K562 treated with DMSO at 1 percent for 4 hours (cell line): ENCODE measurements around the gene ENDOG. TPM values are rescaled to one million over a fixed set of nuclear protein-coding genes. Genes with fewer than 3 reads are reported as not detected.

Experiments
- total RNA-seq: library from RNA; unstranded; fragments of 300-600 nt; gene quantifications from 2 replicates; pipeline ENCODE4 v1.2.3, GENCODE V29; 2022; ENCODE audit not compliant: insufficient read depth

Gene ENDOG
- total RNA-seq: 143 and 152 TPM in 2 replicates

DNA sequence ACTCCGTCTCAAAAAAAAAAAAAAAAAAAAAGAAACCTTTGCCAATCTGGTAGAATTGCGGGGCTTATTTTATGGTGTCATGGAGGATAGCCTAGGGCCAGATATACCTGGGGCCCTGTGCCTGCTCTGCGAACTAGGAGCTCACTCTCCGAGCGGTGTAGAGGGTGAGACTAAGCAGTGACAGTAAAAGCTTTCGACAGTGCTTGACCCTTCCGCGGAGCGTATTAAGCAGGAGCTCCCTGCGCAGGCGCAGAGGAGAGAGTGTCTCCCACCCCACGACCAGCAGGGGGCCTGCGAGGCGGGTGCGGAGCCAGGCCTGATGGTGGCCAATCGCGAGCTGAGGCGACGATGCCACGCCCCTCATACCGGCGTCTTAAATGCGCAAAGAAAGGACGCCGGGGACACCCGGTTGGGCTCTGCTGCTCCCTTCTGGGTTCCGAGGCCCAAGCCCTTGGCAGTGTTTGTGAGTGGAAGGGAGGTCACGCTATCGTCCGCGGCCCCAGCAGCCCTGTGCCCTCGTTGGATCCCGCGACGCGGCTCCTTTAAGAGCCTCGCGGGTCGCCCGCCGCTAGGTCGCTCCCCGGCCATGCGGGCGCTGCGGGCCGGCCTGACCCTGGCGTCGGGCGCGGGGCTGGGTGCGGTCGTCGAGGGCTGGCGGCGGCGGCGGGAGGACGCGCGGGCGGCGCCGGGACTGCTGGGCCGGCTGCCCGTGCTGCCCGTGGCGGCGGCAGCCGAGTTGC is at the start of gene ENDOG:
Gene ENDOG (plus strand): TSS at position 402 of the 740 bp plus-strand sequence. CDS start 185 bp downstream, at position 587.

DNA sequence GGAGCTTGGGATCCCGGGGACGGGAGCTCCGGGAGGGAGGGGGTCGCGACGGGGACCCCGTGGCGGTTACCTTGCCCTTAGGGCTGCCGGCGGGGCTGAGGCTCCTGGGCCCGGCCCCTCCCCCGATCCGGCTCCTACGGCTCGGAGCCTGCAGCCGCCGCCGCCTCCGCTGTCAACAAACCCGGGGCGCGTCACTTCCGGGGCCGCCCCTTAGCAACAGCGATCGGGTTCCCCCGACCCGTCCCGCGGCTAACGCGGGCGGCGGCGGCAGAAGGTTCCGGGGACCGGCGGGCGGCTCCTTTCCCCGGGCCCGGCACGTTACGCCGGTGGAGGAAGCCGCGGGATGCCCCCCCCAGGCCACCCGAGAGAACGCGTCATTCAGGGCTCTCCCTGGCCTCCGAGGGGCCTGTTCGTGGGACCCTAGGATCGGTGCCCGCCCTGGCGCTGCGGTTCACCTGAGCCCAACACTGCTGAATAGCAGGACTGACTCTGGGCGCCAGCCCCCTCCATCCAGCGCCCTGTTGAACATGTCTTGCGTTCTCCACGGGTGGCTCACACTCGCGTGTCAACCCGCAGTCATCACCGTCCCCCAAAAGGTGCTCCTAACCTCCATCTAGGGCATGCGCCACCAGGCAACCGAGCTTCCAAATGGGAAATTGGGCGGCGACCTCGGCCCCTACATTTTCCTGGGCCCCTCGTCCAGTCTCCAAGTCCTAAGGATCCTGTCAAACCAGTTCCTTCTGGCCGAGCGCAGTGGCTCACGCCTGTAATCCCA is 46.4 kb upstream of the ENDOG start, which contains the start of gene ZER1:
Gene ZER1 (minus strand): TSS at position 183 of the 775 bp plus-strand sequence. CDS start 16,362 bp downstream, outside the sequence.

DNA sequence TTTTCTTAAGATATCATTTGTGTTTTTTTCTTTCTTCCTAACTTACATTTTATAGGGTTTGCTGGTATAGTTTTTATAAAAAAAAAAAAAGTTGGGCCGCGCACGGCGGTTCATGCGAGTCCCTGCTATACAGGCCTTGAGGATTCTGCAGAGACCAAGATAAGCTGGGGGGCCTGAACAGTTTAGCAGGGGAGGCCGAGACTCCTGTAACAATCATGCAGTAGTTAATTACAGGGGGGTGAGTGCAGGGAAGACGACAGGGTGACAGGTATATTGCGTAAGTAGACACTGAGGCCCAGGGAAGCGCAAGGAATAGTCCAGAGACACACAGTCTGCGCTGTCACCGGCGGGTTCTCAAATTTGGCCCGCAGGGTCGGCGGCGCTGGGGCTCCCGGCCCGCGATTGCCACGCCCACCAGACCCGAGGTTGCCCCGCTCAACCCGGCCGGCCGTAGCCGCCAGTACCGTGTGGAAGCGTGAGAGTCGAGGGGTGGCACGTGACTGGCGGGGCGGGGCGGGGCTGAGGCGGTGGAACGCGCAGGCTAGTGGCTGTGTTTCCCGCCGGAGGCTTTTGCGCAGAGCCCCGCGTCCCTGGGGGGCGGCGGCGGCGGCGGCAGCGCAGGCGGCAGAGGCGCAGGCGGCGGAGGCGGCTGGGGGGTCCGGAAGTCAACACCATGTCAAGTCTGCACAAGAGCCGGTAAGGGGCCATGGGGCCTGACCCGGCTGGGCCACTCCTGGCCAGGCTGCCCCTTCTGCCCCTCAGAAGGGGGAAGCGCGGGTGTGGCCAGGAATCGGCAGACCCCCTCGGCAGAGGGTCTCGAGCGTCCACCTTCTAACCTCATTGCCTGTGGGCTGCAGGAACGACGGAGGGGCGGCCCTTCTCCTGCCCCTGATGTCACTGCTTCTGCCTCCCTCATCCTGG is 31.4 kb upstream of the ENDOG start, which contains the start of gene TBC1D13:
Gene TBC1D13 (plus strand): TSS at position 573 of the 921 bp plus-strand sequence. CDS start 101 bp downstream, at position 674.

DNA sequence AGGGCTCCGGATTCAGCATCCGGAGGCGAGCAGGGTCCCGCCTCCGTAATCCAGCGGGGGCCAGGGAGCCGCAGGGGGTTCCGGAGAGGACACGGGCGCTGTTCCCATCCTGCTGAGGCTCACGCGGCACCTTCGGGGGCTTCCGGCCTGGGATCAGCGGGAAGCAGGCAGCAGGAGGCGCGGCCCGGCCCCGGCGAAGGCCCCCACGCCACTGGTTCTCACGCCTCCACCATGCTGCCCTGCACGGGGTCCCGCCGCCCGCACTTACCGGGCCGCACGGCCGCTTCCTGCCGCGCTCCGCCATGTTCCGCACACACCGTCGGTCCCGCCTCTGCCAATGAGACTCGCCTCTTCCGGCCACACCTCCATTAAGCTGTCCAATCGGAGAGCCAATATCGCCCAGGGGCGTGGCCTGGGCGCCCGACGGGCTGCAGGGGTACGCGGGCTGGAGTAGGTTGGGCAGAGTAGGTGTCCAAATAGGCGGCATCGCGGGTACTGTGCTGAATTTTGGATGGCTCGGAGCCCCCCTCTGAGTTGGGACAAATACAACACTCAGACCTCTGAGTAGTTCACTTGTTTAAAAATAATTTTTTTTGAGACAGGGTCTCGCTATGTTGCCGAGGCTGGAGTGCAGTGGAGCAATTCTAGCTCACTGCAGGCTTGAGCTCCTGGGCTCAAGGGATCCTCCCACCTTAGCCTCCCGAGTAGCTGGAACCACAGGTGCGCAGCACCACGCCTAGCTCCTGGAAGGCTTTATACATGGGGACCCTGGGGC is 11.4 kb downstream of the ENDOG start, which contains the start of gene SPOUT1:
Gene SPOUT1 (minus strand): TSS at position 318 of the 775 bp plus-strand sequence. CDS start 14 bp downstream, at position 304.

Other genes starting within 250 kb of the ENDOG start
- gene DYNC2I2, start 161.7 kb upstream of the ENDOG start, total RNA-seq: 153 and 184 TPM in 2 replicates
- gene SET, start 129.3 kb upstream of the ENDOG start, total RNA-seq: 334 and 357 TPM in 2 replicates
- gene PKN3, start 116.0 kb upstream of the ENDOG start, total RNA-seq: 27.3 and 31.8 TPM in 2 replicates
- gene ZDHHC12, start 94.4 kb upstream of the ENDOG start, total RNA-seq: 41.6 and 41.9 TPM in 2 replicates
- 34.0 and 39.0 TPM in 2 replicates for gene ZER1, start 46.6 kb upstream of the ENDOG start, total RNA-seq
- gene TBC1D13, start 31.2 kb upstream of the ENDOG start, total RNA-seq: 33.3 and 37.7 TPM in 2 replicates
- gene SPOUT1, start 11.3 kb downstream of the ENDOG start, total RNA-seq: 18.9 and 19.7 TPM in 2 replicates
- 15.4 and 16.1 TPM in 2 replicates for gene KYAT1, start 63.5 kb downstream of the ENDOG start, total RNA-seq
- 28.7 and 39.4 TPM in 2 replicates for gene LRRC8A, start 63.6 kb downstream of the ENDOG start, total RNA-seq
- gene PHYHD1, start 102.5 kb downstream of the ENDOG start, total RNA-seq: 0.51 and 2.4 TPM in 2 replicates
- 9.3 and 9.7 TPM in 2 replicates for gene DOLK, start 129.1 kb downstream of the ENDOG start, total RNA-seq
- 51.0 and 68.0 TPM in 2 replicates for gene NUP188, start 129.2 kb downstream of the ENDOG start, total RNA-seq
- 74.5 and 82.0 TPM in 2 replicates for gene SH3GLB2, start 209.8 kb downstream of the ENDOG start, total RNA-seq
- 14.2 and 26.5 TPM in 2 replicates for gene MIGA2, start 218.1 kb downstream of the ENDOG start, total RNA-seq